ENCODE measurements around the gene ZNF575. TPM values are rescaled to one million over a fixed set of nuclear protein-coding genes. Genes with fewer than 3 reads are reported as not detected.
A peak's percentile ranks its signal among the peaks of the same experiment; 100 is the strongest.

ZNF575 gene
- total RNA-seq, 1 experiment from 2014 or later: 2.8 TPM

- intact Hi-C loops (cut with micrococcal nuclease; ENCODE audit: unreplicated experiment): loop anchor here (5.0 kb wide), 1 partner anchor 57 kb away; no protein-coding TSS in a partner anchor
- no peak for TF ChIP-seq EZH2 (IDR thresholded peaks at IDR 0.05; ENCODE audit: borderline replicate concordance, low read depth, low read length, poor library complexity, severe bottlenecking)
Measured at GRCh38 chr19:43504426-43505185, 28.4 kb upstream of the ZNF575 start, which contains the start of gene PHLDB3. Gene PHLDB3 (minus strand): TSS chr19:43504746. CDS start chr19:43504118, 628 bp downstream.

GRCh38 chr19:43505186-43505456 is 27.9 kb upstream of the ZNF575 start:
- ChIA-PET POLR2A (ENCODE audit: low non-redundant PET) (interaction anchor here (0.6 kb wide), 1 partner anchor 138 kb away, joined by 3 read pairs; no protein-coding TSS in a partner anchor), CTCF (interaction anchor here (2.6 kb wide), 1 partner anchor 14 kb away, joined by 10 read pairs; no protein-coding TSS in a partner anchor)
- peaks cover 5% of the 10 kb centered on the region for H3K36me3 ChIP-seq (ENCODE audit: insufficient read depth, low read length, poor library complexity, severe bottlenecking)
- TF ChIP-seq EZH2 (IDR thresholded peaks at IDR 0.05; ENCODE audit: borderline replicate concordance, low read depth, low read length, poor library complexity, severe bottlenecking) (no peak), CTCF (conservative IDR thresholded peaks at IDR 0.05; ENCODE audit: low read depth, low read length) (no peak)
- no peak overlapping the region for H3K27ac ChIP-seq (ENCODE audit: low read depth, low read length, poor library complexity, severe bottlenecking)
- H3K27me3 ChIP-seq (replicated peaks; ENCODE audit: insufficient read depth, low read depth, low read length, poor library complexity): no peaks in the 10 kb centered on the region
- intact Hi-C loops (cut with micrococcal nuclease; ENCODE audit: unreplicated experiment): no loop called here
- no peak for DNase-seq (ENCODE audit: low spot score)
- H3K4me1 ChIP-seq (ENCODE audit: insufficient read depth, low read length, poor library complexity, severe bottlenecking): peaks cover 5% of the 10 kb centered on the region
- H3K4me3 ChIP-seq (ENCODE audit: low read depth, low read length, poor library complexity, severe bottlenecking): no peak overlapping the region
- BruUV-seq (replicated peaks): no TSS peak
- no peaks in the 10 kb centered on the region for H3K9me3 ChIP-seq (ENCODE audit: low read depth, low read length, poor library complexity, severe bottlenecking)

More at GRCh38 chr19:43504426-43505185, 28.4 kb upstream of the ZNF575 start, which contains the start of gene PHLDB3:
- peaks cover 5% of the 10 kb centered on the region for H3K4me1 ChIP-seq (ENCODE audit: insufficient read depth, low read length, poor library complexity, severe bottlenecking)
- peak within 1 kb of the TSS; percentile 83 for H3K4me3 ChIP-seq (ENCODE audit: low read depth, low read length, poor library complexity, severe bottlenecking)
- H3K9me3 ChIP-seq (ENCODE audit: low read depth, low read length, poor library complexity, severe bottlenecking): no peaks in the 10 kb centered on the region
- BruUV-seq (replicated peaks): no TSS peak
- peaks cover 5% of the 10 kb centered on the region for H3K36me3 ChIP-seq (ENCODE audit: insufficient read depth, low read length, poor library complexity, severe bottlenecking)
- no peaks in the 10 kb centered on the region for H3K27me3 ChIP-seq (replicated peaks; ENCODE audit: insufficient read depth, low read depth, low read length, poor library complexity)
- no peak for DNase-seq (ENCODE audit: low spot score)
- peak within 1 kb of the TSS; percentile 73 for H3K27ac ChIP-seq (ENCODE audit: low read depth, low read length, poor library complexity, severe bottlenecking)
- ChIA-PET CTCF (interaction anchor here (1.0 to 2.6 kb wide), 3 partner anchors 15 to 68 kb away, joined by 3 to 10 read pairs (median 3); no protein-coding TSS in a partner anchor), POLR2A (ENCODE audit: low non-redundant PET) (interaction anchor here (0.6 kb wide), 1 partner anchor 139 kb away, joined by 3 read pairs; no protein-coding TSS in a partner anchor)

- ChIA-PET CTCF (interaction anchor here (2.6 kb wide), 1 partner anchor 14 kb away, joined by 10 read pairs; no protein-coding TSS in a partner anchor), POLR2A (ENCODE audit: low non-redundant PET) (no interaction called here)
- H3K4me1 ChIP-seq (ENCODE audit: insufficient read depth, low read length, poor library complexity, severe bottlenecking): peaks cover 5% of the 10 kb centered on the region
- peaks cover 5% of the 10 kb centered on the region for H3K36me3 ChIP-seq (ENCODE audit: insufficient read depth, low read length, poor library complexity, severe bottlenecking)
- intact Hi-C loops (cut with micrococcal nuclease; ENCODE audit: unreplicated experiment): no loop called here
- H3K9me3 ChIP-seq (ENCODE audit: low read depth, low read length, poor library complexity, severe bottlenecking): no peaks in the 10 kb centered on the region
- TF ChIP-seq EZH2 (IDR thresholded peaks at IDR 0.05; ENCODE audit: borderline replicate concordance, low read depth, low read length, poor library complexity, severe bottlenecking) (no peak), CTCF (conservative IDR thresholded peaks at IDR 0.05; ENCODE audit: low read depth, low read length) (no peak)
- DNase-seq (ENCODE audit: low spot score): no peak
- no peak overlapping the region for H3K27ac ChIP-seq (ENCODE audit: low read depth, low read length, poor library complexity, severe bottlenecking)
- H3K27me3 ChIP-seq (replicated peaks; ENCODE audit: insufficient read depth, low read depth, low read length, poor library complexity): no peaks in the 10 kb centered on the region
- no peak overlapping the region for H3K4me3 ChIP-seq (ENCODE audit: low read depth, low read length, poor library complexity, severe bottlenecking)
- BruUV-seq (replicated peaks): no TSS peak
Measured at GRCh38 chr19:43505941-43506340, 27.0 kb upstream of the ZNF575 start.
